Dermis microvascular lymphatic vessel endothelial cell (primary cell): Measurements from ENCODE around the gene SLC38A2. TPM values are rescaled to one million over a fixed set of nuclear protein-coding genes. Genes with fewer than 3 reads are reported as not detected.

ENCODE experiments used
- DNase-seq, 2 donors: peaks; one replicate each; pipeline versions ENCODE4 v3.0.0 to v3.0.0-alpha.2; 2010; ENCODE audit warnings: low read depth in 2 of 2
- total RNA-seq: library from RNA; depleted of rRNA; stranded (reverse); fragments of >200 nt; gene quantifications from 2 replicates; pipeline ENCODE4 v1.2.1, GENCODE V29; 2014

Gene SLC38A2
- total RNA-seq, 1 donor from 2014 or later, result 451 TPM

GRCh38 chr12:46395388-46395787 lies 22.8 kb upstream of the SLC38A2 start:
- no peak for DNase-seq

GRCh38 chr12:46391630-46392029 lies 19.1 kb upstream of the SLC38A2 start:
- DNase-seq, result no peak

GRCh38 chr12:46390881-46391280 lies 18.3 kb upstream of the SLC38A2 start:
- DNase-seq, result peak; percentile 85 to 89

GRCh38 chr12:46390304-46390703 lies 17.7 kb upstream of the SLC38A2 start:
- no peak for DNase-seq

- DNase-seq, result peak in 1 of 2 donors; percentile 21
These were observed 16.6 kb upstream of the SLC38A2 start for GRCh38 chr12:46389031-46389616.

- no peak for DNase-seq
These were observed 16.0 kb upstream of the SLC38A2 start for GRCh38 chr12:46388427-46389021.

- no peak for DNase-seq
These were observed 15.1 kb upstream of the SLC38A2 start for GRCh38 chr12:46387670-46388069.

GRCh38 chr12:46386877-46387629 lies 14.5 kb upstream of the SLC38A2 start:
- peak in 1 of 2 donors; percentile 60 for DNase-seq

- peak in 1 of 2 donors; percentile 61 for DNase-seq
These were observed 13.8 kb upstream of the SLC38A2 start for GRCh38 chr12:46386360-46386867.

- DNase-seq, result no peak
These were observed 12.9 kb upstream of the SLC38A2 start for GRCh38 chr12:46385438-46385837.

GRCh38 chr12:46384451-46385309 lies 12.1 kb upstream of the SLC38A2 start:
- no peak for DNase-seq

- peak; percentile 78 to 95 for DNase-seq
These were observed 11.3 kb upstream of the SLC38A2 start for GRCh38 chr12:46383654-46384450.

GRCh38 chr12:46382964-46383653 lies 10.5 kb upstream of the SLC38A2 start:
- peak; percentile 87 to 98 for DNase-seq

- DNase-seq, result no peak
These were observed 9.9 kb upstream of the SLC38A2 start for GRCh38 chr12:46382408-46382963.

GRCh38 chr12:46380881-46381280 lies 8.3 kb upstream of the SLC38A2 start:
- DNase-seq, result no peak

- no peak for DNase-seq
These were observed 7.6 kb upstream of the SLC38A2 start for GRCh38 chr12:46380022-46380796.

GRCh38 chr12:46379352-46379751 lies 6.8 kb upstream of the SLC38A2 start:
- DNase-seq, result no peak

GRCh38 chr12:46378530-46378929 lies 6.0 kb upstream of the SLC38A2 start:
- DNase-seq, result no peak

GRCh38 chr12:46377678-46378077 lies 5.1 kb upstream of the SLC38A2 start:
- no peak for DNase-seq
